IPS-NIHi7 (cell line): ENCODE results near the gene USP25.
A peak's percentile ranks its signal among the peaks of the same experiment; 100 is the strongest.

Experiments
- DNase-seq: peaks from one replicate; pipeline ENCODE4 v3.0.0; 2012; ENCODE audit warnings: mixed read lengths; ENCODE audit errors: extremely low spot score

The USP25 gene

GRCh38 chr21:15729674-15730483 is at the start of gene USP25:
Gene USP25, plus strand, starts transcription at chr21:15729982. Its CDS starts 412 bp downstream, at chr21:15730394.
- DNase-seq, result peak; percentile 96

- no peak for DNase-seq
Measured at GRCh38 chr21:15682186-15682895, 47.4 kb upstream of the USP25 start.

- DNase-seq, result no peak
Measured at GRCh38 chr21:15682977-15683376, 46.8 kb upstream of the USP25 start.

- DNase-seq, result no peak
Measured at GRCh38 chr21:15686506-15686905, 43.3 kb upstream of the USP25 start.

GRCh38 chr21:15687208-15687607 is 42.6 kb upstream of the USP25 start:
- DNase-seq, result no peak

- no peak for DNase-seq
Measured at GRCh38 chr21:15688016-15688415, 41.8 kb upstream of the USP25 start.

- no peak for DNase-seq
Measured at GRCh38 chr21:15688809-15689208, 41.0 kb upstream of the USP25 start.

GRCh38 chr21:15692711-15693110 is 37.1 kb upstream of the USP25 start:
- DNase-seq, result no peak

- DNase-seq, result no peak
Measured at GRCh38 chr21:15695241-15695640, 34.5 kb upstream of the USP25 start.

- no peak for DNase-seq
Measured at GRCh38 chr21:15701830-15702229, 28.0 kb upstream of the USP25 start.

GRCh38 chr21:15703932-15704331 is 25.9 kb upstream of the USP25 start:
- no peak for DNase-seq

- DNase-seq, result peak; percentile 41
Measured at GRCh38 chr21:15706696-15707095, 23.1 kb upstream of the USP25 start.

- DNase-seq, result no peak
Measured at GRCh38 chr21:15713412-15713811, 16.4 kb upstream of the USP25 start.

GRCh38 chr21:15718711-15719110 is 11.1 kb upstream of the USP25 start:
- DNase-seq, result no peak

- DNase-seq, result no peak
Measured at GRCh38 chr21:15719976-15720375, 9.8 kb upstream of the USP25 start.

- DNase-seq, result peak; percentile 51
Measured at GRCh38 chr21:15722591-15723324, 7.0 kb upstream of the USP25 start.

- DNase-seq, result no peak
Measured at GRCh38 chr21:15725949-15726348, 3.8 kb upstream of the USP25 start.

GRCh38 chr21:15728046-15728445 is 1.7 kb upstream of the USP25 start:
- DNase-seq, result no peak

GRCh38 chr21:15729346-15729673 is 472 bp upstream of the USP25 start:
- no peak for DNase-seq

GRCh38 chr21:15730484-15731242 is 881 bp downstream of the USP25 start:
- no peak for DNase-seq

- no peak for DNase-seq
Measured at GRCh38 chr21:15731243-15731613, 1.4 kb downstream of the USP25 start.
